Spleen (tissue), 11 donors: ENCODE measurements around the gene R3HDML. TPM values are rescaled to one million over a fixed set of nuclear protein-coding genes. Genes with fewer than 3 reads are reported as not detected.

ENCODE experiments used
- DNase-seq: peaks from one replicate; pipeline ENCODE4 v3.0.0-alpha.2; 2020
- H3K27ac ChIP-seq, 8 donors: fragments of 200-600 bp; sonication (generic) in 7 of 8; 1 replicate in 4 of 8; 2 replicates in 4 of 8; pipeline versions ENCODE4 v1.5.0 to v1.8.0; 2016 to 2021; ENCODE audit warnings: inconsistent platforms in 4 of 8, mild to moderate bottlenecking in 4 of 8, moderate library complexity in 1 of 8
- H3K27me3 ChIP-seq, 7 donors: fragments of 200-600 bp; sonication (generic) in 6 of 7; replicated peaks in 1 of 7; 1 replicate in 4 of 7; 2 replicates in 3 of 7; pipeline versions ENCODE4 v1.5.0 to v1.8.0; 2016 to 2021; ENCODE audit warnings: inconsistent platforms in 3 of 7, mild to moderate bottlenecking in 1 of 7
- H3K36me3 ChIP-seq, 6 donors: fragments of 200-600 bp; sonication (generic) in 5 of 6; 1 replicate in 4 of 6; 2 replicates in 2 of 6; pipeline versions ENCODE4 v1.5.0 to v1.8.0; 2016 to 2021; ENCODE audit warnings: inconsistent platforms in 2 of 6
- H3K4me1 ChIP-seq, 6 donors: fragments of 200-600 bp; sonication (generic) in 5 of 6; 1 replicate in 3 of 6; 2 replicates in 3 of 6; pipeline versions ENCODE4 v1.5.0 to v1.8.0; 2016 to 2021; ENCODE audit warnings: inconsistent platforms in 3 of 6
- H3K4me3 ChIP-seq, 8 donors: fragments of 200-600 bp; sonication (generic) in 7 of 8; 1 replicate in 4 of 8; 2 replicates in 4 of 8; pipeline versions ENCODE4 v1.5.0 to v1.8.0; 2016 to 2021; ENCODE audit warnings: inconsistent platforms in 4 of 8, mild to moderate bottlenecking in 4 of 8, moderate library complexity in 2 of 8
- H3K9me3 ChIP-seq, 8 donors: fragments of 200-600 bp; sonication (generic) in 7 of 8; 1 replicate in 4 of 8; 2 replicates in 4 of 8; pipeline versions ENCODE4 v1.5.0 to v1.8.0; 2016 to 2021; ENCODE audit warnings: inconsistent platforms in 4 of 8
- CTCF ChIP-seq, 11 experiments: fragments of 200-600 bp in 7 of 11; fragments of 450-650 bp in 4 of 11; sonication (generic) in 4 of 11; IDR thresholded peaks in 8 of 11; conservative IDR thresholded peaks in 3 of 11; 1 replicate in 7 of 11; 2 replicates in 4 of 11; pipeline versions ENCODE4 v1.4.0 to v1.8.0; 2016 to 2021; ENCODE audit warnings: antibody characterized with exemption in 11 of 11, inconsistent platforms in 4 of 11, mild to moderate bottlenecking in 1 of 11
- POLR2A ChIP-seq, 3 donors: fragments of 450-650 bp; IDR thresholded peaks; one replicate each; pipeline ENCODE4 v1.5.1; 2017; ENCODE audit warnings: antibody characterized with exemption in 3 of 3, mild to moderate bottlenecking in 1 of 3
- POLR2AphosphoS5 ChIP-seq, 3 donors: sonication (generic); formaldehyde crosslinking; IDR thresholded peaks; one replicate each; pipeline ENCODE4 v1.5.1; 2017; ENCODE audit warnings: antibody characterized with exemption in 3 of 3
- WGBS, 5 donors: extraction: QIAGEN DNeasy Blood & Tissue Kit in 3 of 5; methylation state at CpG; one replicate each; pipeline versions ENCODE4 v1.1.5 to v1.1.7; 2013 to 2018; 5-methylcytosine and 5-hydroxymethylcytosine counted together
- intact Hi-C: fragments of 100-400 bp; cut with DNase I; formaldehyde crosslinking; loops from one replicate; pipeline ENCODE4 v1.15.0; 2023; ENCODE audit warnings: low total_unique reads
- polyA plus RNA-seq, 3 donors: library from polyadenylated mRNA; stranded (reverse); fragments of 200-250 nt; gene quantifications; one replicate each; pipeline ENCODE4 v1.2.1, GENCODE V29; 2013
- small RNA-seq, 4 donors: library from RNA; depleted of rRNA; stranded (forward); fragments of <200 nt; gene quantifications; one replicate each; pipeline ENCODE3, GENCODE V24; 2016
- total RNA-seq, 7 donors: library from RNA; depleted of rRNA in 3 of 7; stranded (reverse); fragments of >200 nt in 3 of 7; fragmentation: NEBNext Ultra II Directional in 4 of 7; extraction: Animal tissue kit (Norgen Biotek cat#: 25700) in 4 of 7; gene quantifications; one replicate each; pipeline versions ENCODE4 v1.1.0 to v1.2.1, GENCODE V29; 2016 to 2021
- donor health status: healthy with polysubstance abuse.
- donor health status: DM: no; HTN: no; CAD: no; lungs with moderate emphysema.
- donor health status: DM: no; HTN: no; CAD: no.
- donor health status: Bipolar disorder and iron deficiency.
- donor health status: healthy.
- donor health status: DM: no; HTN: no; CAD: no.
- donor health status: DM: yes; HTN: yes; CAD: no.

R3HDML gene
- total and polyA plus RNA-seq, 10 donors: not detected

- DNase-seq: no peak
- H3K4me1 ChIP-seq: no peaks in the 10 kb centered on the region
- 72 to 85% (median 82%) methylated on average over 2 of the region's 2 CpGs for WGBS, 5 donors
- no peaks in the 10 kb centered on the region for H3K36me3 ChIP-seq
- TF ChIP-seq POLR2AphosphoS5 (IDR thresholded peaks at IDR 0.05) (no peak), POLR2A (IDR thresholded peaks at IDR 0.05) (no peak), CTCF (IDR thresholded peaks at IDR 0.05 in 8 of 11, conservative IDR thresholded peaks at IDR 0.05 in 3 of 11) (no peak)
- H3K27ac ChIP-seq: no peak overlapping the region
- H3K4me3 ChIP-seq: no peak overlapping the region
- H3K27me3 ChIP-seq: peaks cover 0 to 36% (median 0%) of the 10 kb centered on the region in 7 donors
- no peaks in the 10 kb centered on the region for H3K9me3 ChIP-seq
- intact Hi-C loops: no loop called here
Measured at GRCh38 chr20:44398335-44398734, 61.5 kb downstream of the R3HDML start.

GRCh38 chr20:44399446-44399845, 62.6 kb downstream of the R3HDML start:
- no peak for TF ChIP-seq CTCF (IDR thresholded peaks at IDR 0.05 in 8 of 11, conservative IDR thresholded peaks at IDR 0.05 in 3 of 11)
- TF ChIP-seq POLR2A (IDR thresholded peaks at IDR 0.05): no peak
- TF ChIP-seq POLR2AphosphoS5 (IDR thresholded peaks at IDR 0.05): no peak
- intact Hi-C loops: no loop called here
- no peaks in the 10 kb centered on the region for H3K36me3 ChIP-seq
- no peaks in the 10 kb centered on the region for H3K4me1 ChIP-seq
- peaks cover 0 to 36% (median 0%) of the 10 kb centered on the region in 7 donors for H3K27me3 ChIP-seq
- no peak overlapping the region for H3K4me3 ChIP-seq
- no peaks in the 10 kb centered on the region for H3K9me3 ChIP-seq
- WGBS, 5 donors: 62 to 79% (median 70%) methylated on average over 3 of the region's 3 CpGs
- no peak for DNase-seq
- H3K27ac ChIP-seq: no peak overlapping the region

- DNase-seq: peak; percentile 19
- 76 to 89% (median 84%) methylated on average over 5 of the region's 5 CpGs for WGBS, 5 donors
- TF ChIP-seq POLR2AphosphoS5 (IDR thresholded peaks at IDR 0.05) (no peak), CTCF (IDR thresholded peaks at IDR 0.05 in 8 of 11, conservative IDR thresholded peaks at IDR 0.05 in 3 of 11) (no peak), POLR2A (IDR thresholded peaks at IDR 0.05) (no peak)
- no peaks in the 10 kb centered on the region for H3K9me3 ChIP-seq
- H3K27ac ChIP-seq: no peak overlapping the region
- H3K4me3 ChIP-seq: no peak overlapping the region
- H3K27me3 ChIP-seq: peaks cover 0 to 30% (median 0%) of the 10 kb centered on the region in 7 donors
- no peaks in the 10 kb centered on the region for H3K36me3 ChIP-seq
- intact Hi-C loops: no loop called here
- no peaks in the 10 kb centered on the region for H3K4me1 ChIP-seq
Measured at GRCh38 chr20:44400671-44400969, 63.8 kb downstream of the R3HDML start.

Small RNA genes lying within 50 kb of the gene (small RNA-seq; reads per million reads assigned to genes)
- 0 reads per million in 4 donors for gene RF00019

Other genes with a start within 250 kb of the R3HDML start
- gene JPH2, start 149.9 kb upstream of the R3HDML start, total RNA-seq: 1 to 10 TPM; 1.0 to 4.4 (median 1.3) TPM
- gene JPH2, start 149.9 kb upstream of the R3HDML start, polyA plus RNA-seq: 1 to 10 TPM in 1 of 3 donors, under 1 TPM in 2; 0.50 to 2.7 (median 0.76) TPM
- 10 to 100 TPM; 28.5 to 42.0 (median 36.1) TPM for gene OSER1, start 126.3 kb upstream of the R3HDML start, total RNA-seq
- 10 to 100 TPM; 36.9 to 47.0 (median 40.6) TPM for gene OSER1, start 126.3 kb upstream of the R3HDML start, polyA plus RNA-seq
- gene GDAP1L1, start 89.7 kb upstream of the R3HDML start, total RNA-seq: not detected
- gene GDAP1L1, start 89.7 kb upstream of the R3HDML start, polyA plus RNA-seq: not detected
- 1 to 10 TPM; 3.4 to 5.7 (median 5.1) TPM for gene FITM2, start 25.8 kb upstream of the R3HDML start, total RNA-seq
- gene FITM2, start 25.8 kb upstream of the R3HDML start, polyA plus RNA-seq: 1 to 10 TPM; 1.0 to 1.6 (median 1.1) TPM
- not detected for gene HNF4A, start 18.7 kb downstream of the R3HDML start, total RNA-seq
- gene HNF4A, start 18.7 kb downstream of the R3HDML start, polyA plus RNA-seq: under 1 TPM in 1 of 3 donors, not detected in 2; 0.03 TPM
- 10 to 100 TPM; 11.1 to 16.3 (median 12.3) TPM for gene TTPAL, start 138.8 kb downstream of the R3HDML start, total RNA-seq
- 1 to 10 TPM; 3.5 to 5.9 (median 3.7) TPM for gene TTPAL, start 138.8 kb downstream of the R3HDML start, polyA plus RNA-seq
- 100 to 1,000 TPM in 2 of 7 donors, 10 to 100 TPM in 5; 73.2 to 117 (median 90.3) TPM for gene SERINC3, start 185.0 kb downstream of the R3HDML start, total RNA-seq
- gene SERINC3, start 185.0 kb downstream of the R3HDML start, polyA plus RNA-seq: 10 to 100 TPM; 14.5 to 23.9 (median 20.8) TPM
- gene PKIG, start 245.5 kb downstream of the R3HDML start, total RNA-seq: 10 to 100 TPM; 37.5 to 82.6 (median 47.6) TPM
- 10 to 100 TPM; 64.6 to 82.1 (median 74.9) TPM for gene PKIG, start 245.5 kb downstream of the R3HDML start, polyA plus RNA-seq